A549 (cell line): ENCODE data around the gene AGTRAP. TPM values are rescaled to one million over a fixed set of nuclear protein-coding genes. Genes with fewer than 3 reads are reported as not detected.

Experiments used
- ATAC-seq, 2 experiments: fragments of 200-7000 bp in 1 of 2; fragments of >200 bp in 1 of 2; cut with Nextera tagmentation in 1 of 2; cut with Tn5 transposase in 1 of 2; 3 replicates each; pipeline versions ENCODE4 v1.8.0 to v1.9.1; 2018 to 2020; ENCODE audit warnings: mild to moderate bottlenecking in 1 of 2, moderate library complexity in 1 of 2
- CTCF ChIA-PET: fragments of 300-600 bp; sonication (Branson Sonifier 250); formaldehyde crosslinking; extraction: SDS; loops from one replicate; lab custom pipeline; 2021; ENCODE audit warnings: antibody characterized with exemption, inconsistent platforms; lab: Yijun Ruan, JAX
- POLR2A ChIA-PET: fragments of 350-600 bp; formaldehyde crosslinking; extraction: SDS; loops from one replicate; lab custom pipeline; 2021; ENCODE audit warnings: antibody characterized with exemption, inconsistent platforms; lab: Yijun Ruan, JAX
- DNase-seq, 2 experiments: peaks; one replicate each; pipeline versions ENCODE4 v3.0.0 to v3.0.0-alpha.2; 2011 to 2016; ENCODE audit warnings: low read depth in 1 of 2, low spot score in 1 of 2
- FAIRE-seq: peaks from 2 replicates; lab custom pipeline; 2011; peaks lifted over from hg19 to GRCh38; lab: Jason Lieb, UNC
- H3K27ac ChIP-seq, 2 experiments: fragments of >200 bp; sonication (Bioruptor Twin); formaldehyde crosslinking; 3 replicates each; pipeline ENCODE4 v1.5.1; 2016 to 2017
- H3K4me1 ChIP-seq: fragments of >200 bp; sonication (Bioruptor Twin); formaldehyde crosslinking; 3 replicates; pipeline ENCODE4 v1.6.1; 2016
- H3K4me2 ChIP-seq: fragments of >200 bp; sonication (Bioruptor Twin); formaldehyde crosslinking; 3 replicates; pipeline ENCODE4 v1.6.1; 2016
- H3K4me3 ChIP-seq: fragments of >200 bp; sonication (Bioruptor Twin); formaldehyde crosslinking; 3 replicates; pipeline ENCODE4 v1.5.1; 2016
- H3K9me3 ChIP-seq: fragments of >200 bp; sonication (Bioruptor Twin); formaldehyde crosslinking; 3 replicates; pipeline ENCODE4 v1.6.1; 2016
- BHLHE40 ChIP-seq: IDR thresholded peaks from 2 replicates; pipeline ENCODE4 v1.6.1; 2012; ENCODE audit warnings: low read depth, low read length, inconsistent platforms
- CBX2 ChIP-seq: fragments of 200-600 bp; sonication (generic); IDR thresholded peaks from 2 replicates; pipeline ENCODE4 v1.6.1; 2016; ENCODE audit warnings: low read depth, mild to moderate bottlenecking, borderline replicate concordance
- CBX8 ChIP-seq: fragments of 200-600 bp; sonication (generic); IDR thresholded peaks from 2 replicates; pipeline ENCODE4 v1.6.1; 2016
- CEBPB ChIP-seq, 2 experiments: fragments of >200 bp in 1 of 2; sonication (Bioruptor Twin) in 1 of 2; formaldehyde crosslinking in 1 of 2; IDR thresholded peaks; 2 replicates each; pipeline ENCODE4 v1.6.1; 2012 to 2016
- CHD4 ChIP-seq: fragments of 200-600 bp; sonication (generic); IDR thresholded peaks from 2 replicates; pipeline ENCODE4 v1.6.1; 2016; ENCODE audit warnings: antibody characterized with exemption, mild to moderate bottlenecking, borderline replicate concordance
- CTCF ChIP-seq: fragments of >200 bp; sonication (Bioruptor Twin); formaldehyde crosslinking; IDR thresholded peaks from 3 replicates; pipeline ENCODE4 v1.5.1; 2016
- EHF ChIP-seq: fragments of 250-450 bp; sonication (Bioruptor Pico); IDR thresholded peaks from 2 replicates; pipeline ENCODE4 v1.5.0; 2020; ENCODE audit warnings: mild to moderate bottlenecking
- EHMT2 ChIP-seq: fragments of 200-600 bp; sonication (generic); IDR thresholded peaks from 2 replicates; pipeline ENCODE4 v1.6.1; 2016; ENCODE audit warnings: antibody characterized with exemption, low read depth, mild to moderate bottlenecking, moderate library complexity
- FOSL2 ChIP-seq, 2 experiments: fragments of 450-650 bp in 1 of 2; fragments of >200 bp in 1 of 2; sonication (Bioruptor Twin) in 1 of 2; formaldehyde crosslinking; IDR thresholded peaks; 2 replicates each; pipeline versions ENCODE4 v1.5.0 to v1.6.1; 2016 to 2020; ENCODE audit warnings: mild to moderate bottlenecking in 1 of 2, moderate library complexity in 1 of 2
- HDAC2 ChIP-seq: fragments of 200-600 bp; sonication (generic); IDR thresholded peaks from 2 replicates; pipeline ENCODE4 v1.6.1; 2016
- HEYL ChIP-seq: fragments of 250-450 bp; sonication (Bioruptor Pico); IDR thresholded peaks from 2 replicates; pipeline ENCODE4 v1.8.0; 2021; ENCODE audit warnings: mild to moderate bottlenecking, moderate library complexity
- HOXB13 ChIP-seq: fragments of 250-450 bp; sonication (Bioruptor Pico); IDR thresholded peaks from 2 replicates; pipeline ENCODE4 v1.5.0; 2020; ENCODE audit warnings: low read depth, mild to moderate bottlenecking, moderate library complexity
- HOXB5 ChIP-seq: fragments of 250-450 bp; sonication (Bioruptor Pico); IDR thresholded peaks from 2 replicates; pipeline ENCODE4 v1.5.0; 2020; ENCODE audit warnings: mild to moderate bottlenecking, moderate library complexity
- MAZ ChIP-seq: fragments of 150-350 bp; IDR thresholded peaks from 2 replicates; pipeline ENCODE4 v1.6.1; 2014; ENCODE audit warnings: antibody characterized with exemption, low read depth, low read length, borderline replicate concordance
- NPAS2 ChIP-seq: fragments of 250-450 bp; sonication (Bioruptor Pico); IDR thresholded peaks from 2 replicates; pipeline ENCODE4 v1.8.0; 2022; ENCODE audit warnings: mild to moderate bottlenecking, moderate library complexity, borderline replicate concordance
- NR3C1 ChIP-seq: fragments of >200 bp; sonication (Bioruptor Twin); formaldehyde crosslinking; IDR thresholded peaks from 3 replicates; pipeline ENCODE4 v1.6.1; 2017
- PHF8 ChIP-seq: fragments of 200-600 bp; sonication (generic); IDR thresholded peaks from 2 replicates; pipeline ENCODE4 v1.6.1; 2016; ENCODE audit warnings: low read depth, mild to moderate bottlenecking, antibody characterized with exemption, moderate library complexity, borderline replicate concordance
- RNF2 ChIP-seq: fragments of 200-600 bp; sonication (generic); IDR thresholded peaks from 2 replicates; pipeline ENCODE4 v1.6.1; 2016; ENCODE audit warnings: low read depth, mild to moderate bottlenecking, antibody characterized with exemption, moderate library complexity, borderline replicate concordance
- SMC3 ChIP-seq: fragments of >200 bp; sonication (Bioruptor Twin); formaldehyde crosslinking; IDR thresholded peaks from 3 replicates; pipeline ENCODE4 v1.6.1; 2018; ENCODE audit warnings: inconsistent platforms
- TFCP2L1 ChIP-seq: fragments of 250-450 bp; sonication (Bioruptor Pico); IDR thresholded peaks from 2 replicates; pipeline ENCODE4 v1.5.0; 2021; ENCODE audit warnings: mild to moderate bottlenecking
- USF2 ChIP-seq: fragments of 450-650 bp; IDR thresholded peaks from 2 replicates; pipeline ENCODE4 v1.6.1; 2014; ENCODE audit warnings: antibody characterized with exemption
- ZFP36 ChIP-seq: fragments of 450-650 bp; IDR thresholded peaks from 2 replicates; pipeline ENCODE4 v1.6.1; 2014; ENCODE audit warnings: borderline replicate concordance; ENCODE audit not compliant: partially characterized antibody
- ZSCAN20 ChIP-seq: fragments of 250-450 bp; sonication (Bioruptor Pico); IDR thresholded peaks from 2 replicates; pipeline ENCODE4 v1.8.0; 2022; ENCODE audit warnings: mild to moderate bottlenecking, moderate library complexity
- WGBS: methylation state at CpG from one replicate; pipeline ENCODE4 v1.1.6; 2017; ENCODE audit errors: missing lambda C conversion rate; 5-methylcytosine and 5-hydroxymethylcytosine counted together
- polyA plus RNA-seq, 4 experiments: library from polyadenylated mRNA; depleted of rRNA in 3 of 4; stranded (reverse); fragments of >200 nt; fragmentation: RNase III in 1 of 4; extraction: RNeasy Plus Mini Kit Qiagen cat#74134 plus additional on column Dnase treatment in 1 of 4; gene quantifications; 2 replicates in 3 of 4; 3 replicates in 1 of 4; pipeline ENCODE4 v1.2.3, GENCODE V29; 2011 to 2017

The AGTRAP gene
- polyA plus RNA-seq, 2 of the 4 experiments (the other 2 are of a cell fraction), result 26.9 to 57.5 TPM

GRCh38 chr1:11764115-11764514 lies 28.2 kb downstream of the AGTRAP start:
- no peak overlapping the region for H3K4me3 ChIP-seq
- no peak; a peak in 1 of 6 replicates for ATAC-seq
- H3K4me1 ChIP-seq, result no peaks in the 10 kb centered on the region
- no peak overlapping the region for H3K27ac ChIP-seq
- TF ChIP-seq NPAS2 (CRISPR knock-in tag) (no peak), RNF2 (no peak), CHD4 (no peak), MAZ (no peak), TFCP2L1 (no peak)
- TF ChIP-seq, all 56 proteins: peak for 0
- no peak for DNase-seq
- ChIA-PET POLR2A (no interaction called here), CTCF (no interaction called here)
- WGBS, result 44% methylated on average over 1 of the region's 3 CpGs
- no peaks in the 10 kb centered on the region for H3K9me3 ChIP-seq
- H3K4me2 ChIP-seq, result no peak overlapping the region
- FAIRE-seq, result no peak

- no peaks in the 10 kb centered on the region for H3K4me1 ChIP-seq
- 90% methylated on average over 2 of the region's 7 CpGs for WGBS
- H3K4me3 ChIP-seq, result no peak overlapping the region
- FAIRE-seq (no peak), DNase-seq (no peak), ATAC-seq (no peak)
- TF ChIP-seq RNF2 (no peak), TFCP2L1 (no peak), CTCF (no peak), USF2 (no peak), CBX8 (no peak), ZSCAN20 (CRISPR knock-in tag) (no peak), EHMT2 (no peak), HOXB13 (CRISPR knock-in tag) (no peak), EHF (CRISPR knock-in tag) (no peak), CEBPB (IDR thresholded peaks at IDR 0.05) (no peak), NR3C1 (no peak), SMC3 (no peak), HOXB5 (CRISPR knock-in tag) (no peak), ZFP36 (no peak), HDAC2 (no peak), CBX2 (no peak), BHLHE40 (no peak), FOSL2 (IDR thresholded peaks at IDR 0.05) (no peak), FOSL2 (CRISPR knock-in tag; IDR thresholded peaks at IDR 0.05) (no peak)
- CTCF ChIA-PET, result no interaction called here
- H3K27ac ChIP-seq, result no peak overlapping the region
- POLR2A ChIA-PET, result no interaction called here
- H3K4me2 ChIP-seq, result no peak overlapping the region
- no peaks in the 10 kb centered on the region for H3K9me3 ChIP-seq
Observed at GRCh38 chr1:11764519-11764918, 28.6 kb downstream of the AGTRAP start.

- POLR2A ChIA-PET, result no interaction called here
- FAIRE-seq (no peak), ATAC-seq (no peak), DNase-seq (no peak)
- Histone ChIP-seq H3K27ac (no peak overlapping the region), H3K4me2 (no peak overlapping the region), H3K4me1 (no peaks in the 10 kb centered on the region), H3K9me3 (no peaks in the 10 kb centered on the region), H3K4me3 (no peak overlapping the region)
- 82% methylated on average over 6 of the region's 19 CpGs for WGBS
- no peak for TF ChIP-seq HEYL (CRISPR knock-in tag)
- TF ChIP-seq PHF8, result no peak
- no peak for TF ChIP-seq USF2
- CTCF ChIA-PET, result no interaction called here
Observed at GRCh38 chr1:11765661-11766428, 29.9 kb downstream of the AGTRAP start.
